A673 (cell line): Measurements from ENCODE around the gene SAA4. TPM values are rescaled to one million over a fixed set of nuclear protein-coding genes. Genes with fewer than 3 reads are reported as not detected.

ENCODE experiments used
- BruUV-seq: library from RNA; stranded (reverse); fragments of 400-500 nt; replicated peaks from 2 replicates; lab custom pipeline; 2021; lab: Mats Ljungman, UMichigan
- CTCF ChIA-PET: fragments of 300-600 bp; sonication (Branson Sonifier 250); formaldehyde crosslinking; loops from one replicate; lab custom pipeline; 2022; ENCODE audit warnings: antibody characterized with exemption; lab: Charles Lee
- POLR2A ChIA-PET: fragments of 300-600 bp; sonication (Branson Sonifier 250); formaldehyde crosslinking; loops from one replicate; lab custom pipeline; 2022; ENCODE audit warnings: antibody characterized with exemption; ENCODE audit not compliant: low non-redundant PET; lab: Charles Lee
- DNase-seq: peaks from one replicate; pipeline ENCODE4 v3.0.0-alpha.2; 2015; ENCODE audit warnings: low spot score
- H3K27ac ChIP-seq: fragments of 200-600 bp; sonication (generic); 2 replicates; pipeline ENCODE4 v1.5.1; 2016; ENCODE audit warnings: mixed run types, low read depth, mild to moderate bottlenecking, mixed read lengths, antibody characterized with exemption, low read length; ENCODE audit not compliant: poor library complexity, severe bottlenecking
- H3K27me3 ChIP-seq: fragments of 200-600 bp; sonication (generic); replicated peaks from 2 replicates; pipeline ENCODE4 v1.6.1; 2017; ENCODE audit warnings: mixed run types, low read depth, mild to moderate bottlenecking, mixed read lengths, antibody characterized with exemption, low read length; ENCODE audit not compliant: insufficient read depth, poor library complexity
- H3K36me3 ChIP-seq: fragments of 200-600 bp; sonication (generic); 2 replicates; pipeline ENCODE4 v1.6.1; 2016; ENCODE audit warnings: mixed run types, mild to moderate bottlenecking, mixed read lengths, antibody characterized with exemption, low read length; ENCODE audit not compliant: insufficient read depth, poor library complexity, severe bottlenecking
- H3K4me1 ChIP-seq: fragments of 200-600 bp; sonication (generic); 2 replicates; pipeline ENCODE4 v1.6.1; 2017; ENCODE audit warnings: mixed run types, mild to moderate bottlenecking, mixed read lengths, antibody characterized with exemption, low read length; ENCODE audit not compliant: insufficient read depth, poor library complexity, severe bottlenecking
- H3K4me3 ChIP-seq: fragments of 200-600 bp; sonication (generic); 2 replicates; pipeline ENCODE4 v1.5.1; 2016; ENCODE audit warnings: low read depth, mixed run types, mild to moderate bottlenecking, mixed read lengths, low read length; ENCODE audit not compliant: poor library complexity, severe bottlenecking
- H3K9me3 ChIP-seq: fragments of 200-600 bp; sonication (generic); 2 replicates; pipeline ENCODE4 v1.6.1; 2016; ENCODE audit warnings: mixed run types, low read depth, mild to moderate bottlenecking, mixed read lengths, antibody characterized with exemption, low read length; ENCODE audit not compliant: poor library complexity, severe bottlenecking
- EZH2 ChIP-seq: fragments of 200-600 bp; sonication (generic); IDR thresholded peaks from 2 replicates; pipeline ENCODE4 v1.6.1; 2017; ENCODE audit warnings: borderline replicate concordance, low read depth, mild to moderate bottlenecking, mixed read lengths, antibody characterized with exemption, low read length; ENCODE audit not compliant: poor library complexity, severe bottlenecking
- intact Hi-C: fragments of 100-400 bp; cut with micrococcal nuclease; formaldehyde crosslinking; loops from one replicate; pipeline ENCODE4 v1.10.0; 2022; ENCODE audit not compliant: unreplicated experiment
- total RNA-seq: library from RNA; stranded (reverse); gene quantifications from 2 replicates; pipeline ENCODE4 v1.2.3, GENCODE V29; 2021
- TF ChIP-seq, protein P1 (sequence below): fragments of 300-800, 200-600 bp; sonication (generic); conservative IDR thresholded peaks from 2 replicates; pipeline ENCODE4 v1.5.1; 2017; ENCODE audit warnings: low read depth, mild to moderate bottlenecking, antibody characterized with exemption, low read length, moderate library complexity, mixed read lengths

SAA4 gene
- total RNA-seq, 1 experiment from 2014 or later = not detected

DNA sequence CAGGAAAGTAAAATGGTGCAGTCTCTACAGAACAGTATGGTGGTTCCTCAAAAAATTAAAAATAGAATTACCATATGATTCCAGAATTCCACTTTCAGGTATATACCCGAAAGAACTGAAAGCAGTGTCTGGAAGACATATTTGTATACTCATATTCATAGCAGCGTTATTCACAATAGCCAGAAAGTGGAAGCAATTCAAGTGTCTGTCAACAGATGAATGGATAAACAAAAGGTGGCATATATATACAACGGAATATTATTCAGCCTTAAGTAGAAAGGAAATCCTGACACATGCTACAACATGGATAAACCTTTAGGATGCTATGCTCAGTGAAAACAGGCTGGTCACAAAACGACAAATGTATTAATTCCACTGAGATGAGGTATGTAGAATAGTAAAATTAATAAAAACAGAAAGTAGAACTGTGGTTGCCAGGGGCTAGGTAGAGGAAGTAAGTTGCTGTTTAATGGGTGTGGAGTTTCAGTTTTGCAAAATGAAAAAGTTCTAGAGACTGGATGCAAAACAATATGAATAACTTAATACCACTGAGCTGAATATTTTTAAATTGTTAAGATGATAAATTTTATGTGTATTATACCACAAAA lies 43.9 kb upstream of the SAA4 start:
- H3K4me1 ChIP-seq = no peaks in the 10 kb centered on the region
- CTCF ChIA-PET = no interaction called here
- no TSS peak for BruUV-seq
- DNase-seq = no peak
- peaks cover under 1% of the 10 kb centered on the region for H3K36me3 ChIP-seq
- H3K27ac ChIP-seq = no peak overlapping the region
- no peak for TF ChIP-seq EZH2
- TF ChIP-seq, protein P1, sequence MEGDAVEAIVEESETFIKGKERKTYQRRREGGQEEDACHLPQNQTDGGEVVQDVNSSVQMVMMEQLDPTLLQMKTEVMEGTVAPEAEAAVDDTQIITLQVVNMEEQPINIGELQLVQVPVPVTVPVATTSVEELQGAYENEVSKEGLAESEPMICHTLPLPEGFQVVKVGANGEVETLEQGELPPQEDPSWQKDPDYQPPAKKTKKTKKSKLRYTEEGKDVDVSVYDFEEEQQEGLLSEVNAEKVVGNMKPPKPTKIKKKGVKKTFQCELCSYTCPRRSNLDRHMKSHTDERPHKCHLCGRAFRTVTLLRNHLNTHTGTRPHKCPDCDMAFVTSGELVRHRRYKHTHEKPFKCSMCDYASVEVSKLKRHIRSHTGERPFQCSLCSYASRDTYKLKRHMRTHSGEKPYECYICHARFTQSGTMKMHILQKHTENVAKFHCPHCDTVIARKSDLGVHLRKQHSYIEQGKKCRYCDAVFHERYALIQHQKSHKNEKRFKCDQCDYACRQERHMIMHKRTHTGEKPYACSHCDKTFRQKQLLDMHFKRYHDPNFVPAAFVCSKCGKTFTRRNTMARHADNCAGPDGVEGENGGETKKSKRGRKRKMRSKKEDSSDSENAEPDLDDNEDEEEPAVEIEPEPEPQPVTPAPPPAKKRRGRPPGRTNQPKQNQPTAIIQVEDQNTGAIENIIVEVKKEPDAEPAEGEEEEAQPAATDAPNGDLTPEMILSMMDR = no peak
- no peak overlapping the region for H3K4me3 ChIP-seq
- no peaks in the 10 kb centered on the region for H3K9me3 ChIP-seq
- intact Hi-C loops = no loop called here
- no peaks in the 10 kb centered on the region for H3K27me3 ChIP-seq
- POLR2A ChIA-PET = no interaction called here

DNA sequence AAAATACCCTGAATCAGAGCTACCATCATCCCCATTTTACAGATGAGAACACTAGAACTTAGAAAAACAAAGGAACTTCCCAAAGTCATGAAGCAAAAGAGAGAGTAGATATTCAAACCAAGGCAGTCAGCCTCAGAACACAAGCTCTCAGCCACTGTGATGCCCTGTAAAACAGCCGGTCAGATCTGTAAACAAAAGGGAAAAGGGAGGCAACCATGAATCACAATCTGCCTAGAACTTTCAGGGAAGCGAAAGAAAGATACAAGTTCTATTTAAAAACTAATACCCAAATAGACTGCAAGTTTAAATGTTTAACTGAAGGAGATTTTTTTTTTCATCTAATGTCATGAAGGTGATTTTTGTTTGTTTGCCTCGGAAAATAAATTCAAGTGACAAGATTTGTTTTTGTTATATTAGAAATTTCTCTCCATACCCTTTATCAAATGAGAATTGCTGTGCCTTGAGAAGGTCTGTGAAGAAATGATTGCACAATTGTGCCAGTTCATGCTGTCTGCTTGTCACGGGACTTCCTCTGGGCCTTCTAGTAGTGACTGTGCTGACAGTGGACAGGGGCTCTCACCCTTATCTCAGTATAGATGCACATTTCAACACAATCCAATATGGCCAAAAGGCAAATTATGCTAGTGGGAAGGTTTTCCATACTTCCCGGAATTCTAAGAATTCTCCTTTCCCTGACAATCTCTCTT lies 41.1 kb upstream of the SAA4 start:
- TF ChIP-seq, protein P1 = no peak
- TF ChIP-seq EZH2 = no peak
- intact Hi-C loops = no loop called here
- no peaks in the 10 kb centered on the region for H3K4me1 ChIP-seq
- ChIA-PET CTCF (no interaction called here), POLR2A (no interaction called here)
- no peak for DNase-seq
- H3K9me3 ChIP-seq = no peaks in the 10 kb centered on the region
- no peaks in the 10 kb centered on the region for H3K27me3 ChIP-seq
- H3K27ac ChIP-seq = no peak overlapping the region
- no peaks in the 10 kb centered on the region for H3K36me3 ChIP-seq
- no peak overlapping the region for H3K4me3 ChIP-seq
- BruUV-seq = no TSS peak

DNA sequence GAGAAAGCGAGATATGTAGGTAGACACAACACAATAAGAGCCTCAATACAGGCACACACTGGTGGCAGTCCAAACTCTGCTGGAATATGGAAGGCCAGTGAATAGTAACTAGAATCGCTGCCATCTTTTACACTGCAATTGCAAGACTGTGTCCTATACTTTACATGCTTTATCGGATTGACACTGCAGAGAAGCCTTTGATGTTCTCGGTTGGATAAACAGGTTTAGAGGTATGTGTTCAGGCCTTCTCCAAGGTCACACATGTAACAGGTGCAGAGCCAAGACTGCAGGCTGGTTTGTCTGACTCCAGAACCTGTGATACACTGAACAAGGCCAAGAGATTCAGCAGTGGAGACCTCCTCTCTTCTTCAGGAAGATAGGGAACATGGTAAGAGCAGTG lies 34.6 kb upstream of the SAA4 start:
- no TSS peak for BruUV-seq
- CTCF ChIA-PET = no interaction called here
- intact Hi-C loops = no loop called here

More for the DNA sequence above, 34.6 kb upstream of the SAA4 start:
- H3K27me3 ChIP-seq = no peaks in the 10 kb centered on the region
- no peaks in the 10 kb centered on the region for H3K9me3 ChIP-seq
- no peak for DNase-seq
- POLR2A ChIA-PET = no interaction called here
- H3K36me3 ChIP-seq = no peaks in the 10 kb centered on the region
- no peaks in the 10 kb centered on the region for H3K4me1 ChIP-seq
- TF ChIP-seq, protein P1 = no peak
- TF ChIP-seq EZH2 = no peak
- H3K4me3 ChIP-seq = no peak overlapping the region
- H3K27ac ChIP-seq = no peak overlapping the region
